GM12878 (cell line): ENCODE data around the gene GABBR1. TPM values are rescaled to one million over a fixed set of nuclear protein-coding genes. Genes with fewer than 3 reads are reported as not detected.

ENCODE experiments used
- ATAC-seq: fragments of 200-7000 bp; cut with Tn5 transposase; 3 replicates; pipeline ENCODE4 v1.9.1; 2020; ENCODE audit warnings: mild to moderate bottlenecking, moderate library complexity
- BruUV-seq: library from RNA; stranded (reverse); fragments of 400-500 nt; replicated peaks from 2 replicates; lab custom pipeline; 2021; lab: Mats Ljungman, UMichigan
- CTCF ChIA-PET: fragments of 300-600 bp; sonication (Branson Sonifier 250); formaldehyde crosslinking; extraction: SDS; loops from one replicate; lab custom pipeline; 2021; ENCODE audit warnings: inconsistent platforms; lab: Yijun Ruan, JAX
- POLR2A ChIA-PET: fragments of 350-600 bp; formaldehyde crosslinking; extraction: SDS; loops from one replicate; lab custom pipeline; 2021; ENCODE audit warnings: inconsistent platforms; lab: Charles Lee
- RAD21 ChIA-PET: fragments of 300-600 bp; sonication (Branson Sonifier 250); formaldehyde crosslinking; loops from one replicate; lab custom pipeline; 2023; ENCODE audit warnings: antibody characterized with exemption; ENCODE audit not compliant: unreplicated experiment; lab: Charles Lee
- SMC1A ChIA-PET: fragments of 300-600 bp; sonication (Branson Sonifier 250); formaldehyde crosslinking; loops from one replicate; lab custom pipeline; 2023; ENCODE audit not compliant: unreplicated experiment, uncharacterized antibody; lab: Charles Lee
- DNase-seq: peaks from one replicate; pipeline ENCODE4 v3.0.0-alpha.2; 2011; ENCODE audit warnings: low read depth, low spot score
- FAIRE-seq: peaks from 3 replicates; lab custom pipeline; 2011; peaks lifted over from hg19 to GRCh38; lab: Jason Lieb, UNC
- H2AFZ ChIP-seq: 2 replicates; pipeline ENCODE4 v1.6.0; 2011; ENCODE audit warnings: low read depth, low read length, control low read depth; ENCODE audit not compliant: control insufficient read depth
- H3K27ac ChIP-seq: 2 replicates; pipeline ENCODE4 v1.5.1; 2011; ENCODE audit warnings: control low read depth; ENCODE audit not compliant: control insufficient read depth, insufficient read depth
- H3K27me3 ChIP-seq, 2 experiments: replicated peaks in 1 of 2; 2 replicates each; pipeline versions ENCODE4 v1.6.0 to v1.6.1; 2011; ENCODE audit warnings: low read length in 1 of 2; ENCODE audit not compliant: control insufficient read depth in 2 of 2, insufficient read depth in 2 of 2
- H3K36me3 ChIP-seq, 2 experiments: 2 replicates each; pipeline ENCODE4 v1.5.1; 2011; ENCODE audit warnings: low read length in 1 of 2; ENCODE audit not compliant: control insufficient read depth in 2 of 2, insufficient read depth in 2 of 2
- H3K4me1 ChIP-seq: 2 replicates; pipeline ENCODE4 v1.6.1; 2011; ENCODE audit warnings: mild to moderate bottlenecking, low read length, moderate library complexity, mixed read lengths; ENCODE audit not compliant: control insufficient read depth, insufficient read depth
- H3K4me2 ChIP-seq: 2 replicates; pipeline ENCODE4 v1.6.0; 2011; ENCODE audit warnings: control low read depth; ENCODE audit not compliant: control insufficient read depth, insufficient read depth
- H3K4me3 ChIP-seq: fragments of 200-600 bp; sonication (generic); 2 replicates; pipeline ENCODE4 v1.5.1; 2016
- H3K79me2 ChIP-seq: 2 replicates; pipeline ENCODE4 v1.6.0; 2011; ENCODE audit warnings: low read length; ENCODE audit not compliant: control insufficient read depth, insufficient read depth
- H3K9ac ChIP-seq: 2 replicates; pipeline ENCODE4 v1.8.0; 2011; ENCODE audit warnings: low read length, control low read depth, mixed read lengths; ENCODE audit not compliant: control insufficient read depth, insufficient read depth
- H3K9me3 ChIP-seq: replicated peaks from 3 replicates; pipeline ENCODE4 v1.5.1; 2011; ENCODE audit warnings: mild to moderate bottlenecking, low read length; ENCODE audit not compliant: control insufficient read depth, insufficient read depth
- H4K20me1 ChIP-seq: 2 replicates; pipeline ENCODE4 v1.6.0; 2011; ENCODE audit not compliant: control insufficient read depth, insufficient read depth
- ATF7 ChIP-seq: fragments of 450-650 bp; IDR thresholded peaks from 2 replicates; pipeline ENCODE4 v1.6.1; 2016; ENCODE audit warnings: low read depth, mild to moderate bottlenecking
- BACH1 ChIP-seq: fragments of 450-650 bp; IDR thresholded peaks from 2 replicates; pipeline ENCODE4 v1.6.1; 2017; ENCODE audit warnings: mild to moderate bottlenecking, borderline replicate concordance
- CREB1 ChIP-seq: IDR thresholded peaks from 2 replicates; pipeline ENCODE4 v1.6.1; 2012; ENCODE audit warnings: low read depth, mild to moderate bottlenecking, inconsistent platforms
- ELK1 ChIP-seq: IDR thresholded peaks from 2 replicates; pipeline ENCODE4 v1.6.1; 2012; ENCODE audit warnings: low read depth, low read length, improper control_type of control experiment
- FOXK2 ChIP-seq: fragments of 450-650 bp; IDR thresholded peaks from 2 replicates; pipeline ENCODE4 v1.6.1; 2017; ENCODE audit warnings: mild to moderate bottlenecking, moderate library complexity
- JUNB ChIP-seq: IDR thresholded peaks from 2 replicates; pipeline ENCODE4 v1.6.1; 2016; ENCODE audit warnings: antibody characterized with exemption, mild to moderate bottlenecking
- KAT2A ChIP-seq: conservative IDR thresholded peaks from 2 replicates; pipeline ENCODE4 v1.6.1; 2011; ENCODE audit warnings: low read depth, low read length; ENCODE audit not compliant: control insufficient read depth
- NRF1 ChIP-seq: conservative IDR thresholded peaks from 2 replicates; pipeline ENCODE4 v1.6.1; 2011; ENCODE audit warnings: mild to moderate bottlenecking, low read depth, low read length, improper control_type of control experiment
- POLR2A ChIP-seq: IDR thresholded peaks from 2 replicates; pipeline ENCODE4 v1.6.1; 2011; ENCODE audit warnings: low read depth, mild to moderate bottlenecking, low read length
- RELA ChIP-seq: fragments of 450-650 bp; IDR thresholded peaks from 2 replicates; pipeline ENCODE4 v1.8.0; 2014; ENCODE audit warnings: borderline replicate concordance; ENCODE audit not compliant: partially characterized antibody
- RUNX3 ChIP-seq: IDR thresholded peaks from 2 replicates; pipeline ENCODE4 v1.6.1; 2012; ENCODE audit warnings: low read length, inconsistent platforms
- SIX5 ChIP-seq: IDR thresholded peaks from 2 replicates; pipeline ENCODE4 v1.6.1; 2011; ENCODE audit warnings: mild to moderate bottlenecking, low read depth, low read length, moderate library complexity; ENCODE audit not compliant: severe bottlenecking
- SPI1 ChIP-seq: IDR thresholded peaks from 2 replicates; pipeline ENCODE4 v1.6.1; 2011; ENCODE audit warnings: low read depth, mild to moderate bottlenecking, low read length, moderate library complexity, borderline replicate concordance; ENCODE audit not compliant: insufficient read depth
- WGBS: methylation state at CpG from one replicate; pipeline ENCODE4 v1.1.6; 2016; ENCODE audit warnings: low lambda C conversion rate; ENCODE audit not compliant: insufficient replicate concordance, insufficient coverage; ENCODE audit errors: missing lambda C conversion rate; 5-methylcytosine and 5-hydroxymethylcytosine counted together
- in situ Hi-C: fragments of 300-500 bp; cut with MboI; formaldehyde crosslinking; loops from 9 replicates; pipeline ENCODE4 v1.14.3; 2018; ENCODE audit warnings: mixed read lengths
- intact Hi-C: fragments of 100-400 bp; cut with micrococcal nuclease; formaldehyde crosslinking; loops from one replicate; pipeline ENCODE4 v1.14.2; 2022; ENCODE audit not compliant: unreplicated experiment
- polyA plus RNA-seq, 11 experiments: library from polyadenylated mRNA; depleted of rRNA in 4 of 11; unstranded in 6 of 11; stranded (reverse) in 5 of 11; fragments of >200 nt; fragmentation: Nextera tagmentation in 4 of 11; fragmentation: Illumina TruSeq in 1 of 11; extraction: Ambion mirVana in 4 of 11; extraction: Trizol in 1 of 11; gene quantifications; 1 replicate in 1 of 11; 2 replicates in 10 of 11; pipeline versions ENCODE4 v1.2.1 to v1.2.3, GENCODE V29; 2011 to 2016; ENCODE audit warnings: inconsistent platforms in 2 of 11, missing spikeins in 2 of 11, low read depth in 1 of 11
- total RNA-seq, 4 experiments: library from RNA; depleted of rRNA in 3 of 4; stranded (reverse); fragments of >200 nt in 3 of 4; fragmentation: Illumina TruSeq in 1 of 4; extraction: Trizol in 1 of 4; gene quantifications; 2 replicates each; pipeline versions ENCODE4 v1.2.1 to v1.2.3, GENCODE V29; 2013 to 2021
- TF ChIP-seq, protein P1 (sequence below): IDR thresholded peaks from 2 replicates; pipeline ENCODE4 v1.6.1; 2012; ENCODE audit warnings: low read length, inconsistent platforms
- TF ChIP-seq, protein P2 (sequence below): fragments of 150-350 bp; IDR thresholded peaks from 2 replicates; pipeline ENCODE4 v1.6.1; 2016; ENCODE audit warnings: low read depth, low read length
- TF ChIP-seq, protein P3 (sequence below): fragments of 450-650 bp; IDR thresholded peaks from 2 replicates; pipeline ENCODE4 v1.6.1; 2017; ENCODE audit warnings: antibody characterized with exemption, mild to moderate bottlenecking, moderate library complexity

GABBR1 gene
- total and polyA plus RNA-seq, 10 of the 15 experiments (the other 5 are each of a cell fraction or from before 2014, with no cell fraction given): 0.11 to 5.2 (median 1.0) TPM

DNA sequence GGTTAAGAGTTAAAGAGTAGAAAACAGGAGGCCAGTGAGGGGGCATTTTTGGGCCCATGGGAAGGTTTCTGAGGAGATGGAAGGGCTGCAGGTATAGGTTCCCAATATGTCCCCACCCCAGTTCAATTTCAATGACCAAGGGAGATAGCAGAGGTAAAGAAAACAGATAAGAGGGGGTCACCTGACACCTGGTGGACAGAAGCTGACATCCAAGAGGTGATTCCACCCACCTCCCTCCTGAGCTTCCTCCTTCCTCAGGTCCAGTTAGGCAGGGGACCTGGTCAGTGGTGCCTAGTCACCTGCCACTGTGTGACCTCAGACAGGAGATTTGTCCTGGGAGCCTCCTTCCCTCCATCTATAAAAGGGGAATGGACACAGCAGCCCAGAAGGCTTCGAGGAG is 115.7 kb downstream of the GABBR1 start (continued):
- TF ChIP-seq, protein P1, sequence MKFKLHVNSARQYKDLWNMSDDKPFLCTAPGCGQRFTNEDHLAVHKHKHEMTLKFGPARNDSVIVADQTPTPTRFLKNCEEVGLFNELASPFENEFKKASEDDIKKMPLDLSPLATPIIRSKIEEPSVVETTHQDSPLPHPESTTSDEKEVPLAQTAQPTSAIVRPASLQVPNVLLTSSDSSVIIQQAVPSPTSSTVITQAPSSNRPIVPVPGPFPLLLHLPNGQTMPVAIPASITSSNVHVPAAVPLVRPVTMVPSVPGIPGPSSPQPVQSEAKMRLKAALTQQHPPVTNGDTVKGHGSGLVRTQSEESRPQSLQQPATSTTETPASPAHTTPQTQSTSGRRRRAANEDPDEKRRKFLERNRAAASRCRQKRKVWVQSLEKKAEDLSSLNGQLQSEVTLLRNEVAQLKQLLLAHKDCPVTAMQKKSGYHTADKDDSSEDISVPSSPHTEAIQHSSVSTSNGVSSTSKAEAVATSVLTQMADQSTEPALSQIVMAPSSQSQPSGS: no peak

- Histone ChIP-seq H3K27me3 (peaks cover 0 to 4% of the 10 kb centered on the region in 2 experiments; a peak in 1 of 4 replicates), H3K27ac (no peak overlapping the region), H3K4me3 (no peak overlapping the region), H3K4me2 (no peak overlapping the region), H3K36me3 (no peaks in the 10 kb centered on the region), H3K9me3 (no peaks in the 10 kb centered on the region), H3K4me1 (no peaks in the 10 kb centered on the region), H3K9ac (no peak overlapping the region), H3K79me2 (no peaks in the 10 kb centered on the region), H2AFZ (no peak overlapping the region), H4K20me1 (no peaks in the 10 kb centered on the region)
- intact Hi-C loops (no loop called here), in situ Hi-C loops (no loop called here)
- POLR2A ChIA-PET: no interaction called here
- CTCF ChIA-PET: no interaction called here
- BruUV-seq: no TSS peak
- SMC1A ChIA-PET: interaction anchor here (0.7 kb wide), 1 partner anchor 141 kb away, joined by 3 read pairs; no protein-coding TSS in a partner anchor
- RAD21 ChIA-PET: no interaction called here
- DNase-seq: no peak
- peak; percentile 71 for ATAC-seq
- 24% methylated on average over 6 of the region's 6 CpGs for WGBS
- FAIRE-seq: peak; percentile 7
- TF ChIP-seq ATF7 (0 out of 2 replicates have a peak, but pooled peaks have one; percentile 17), KAT2A (no peak), SPI1 (no peak), BACH1 (no peak), ELK1 (no peak), POLR2A (no peak), JUNB (no peak), NRF1 (no peak), RUNX3 (peak; percentile 41; the same call in 1 of the 2 replicates), RELA (no peak), SIX5 (no peak), CREB1 (no peak), FOXK2 (no peak)
- TF ChIP-seq, protein P2, sequence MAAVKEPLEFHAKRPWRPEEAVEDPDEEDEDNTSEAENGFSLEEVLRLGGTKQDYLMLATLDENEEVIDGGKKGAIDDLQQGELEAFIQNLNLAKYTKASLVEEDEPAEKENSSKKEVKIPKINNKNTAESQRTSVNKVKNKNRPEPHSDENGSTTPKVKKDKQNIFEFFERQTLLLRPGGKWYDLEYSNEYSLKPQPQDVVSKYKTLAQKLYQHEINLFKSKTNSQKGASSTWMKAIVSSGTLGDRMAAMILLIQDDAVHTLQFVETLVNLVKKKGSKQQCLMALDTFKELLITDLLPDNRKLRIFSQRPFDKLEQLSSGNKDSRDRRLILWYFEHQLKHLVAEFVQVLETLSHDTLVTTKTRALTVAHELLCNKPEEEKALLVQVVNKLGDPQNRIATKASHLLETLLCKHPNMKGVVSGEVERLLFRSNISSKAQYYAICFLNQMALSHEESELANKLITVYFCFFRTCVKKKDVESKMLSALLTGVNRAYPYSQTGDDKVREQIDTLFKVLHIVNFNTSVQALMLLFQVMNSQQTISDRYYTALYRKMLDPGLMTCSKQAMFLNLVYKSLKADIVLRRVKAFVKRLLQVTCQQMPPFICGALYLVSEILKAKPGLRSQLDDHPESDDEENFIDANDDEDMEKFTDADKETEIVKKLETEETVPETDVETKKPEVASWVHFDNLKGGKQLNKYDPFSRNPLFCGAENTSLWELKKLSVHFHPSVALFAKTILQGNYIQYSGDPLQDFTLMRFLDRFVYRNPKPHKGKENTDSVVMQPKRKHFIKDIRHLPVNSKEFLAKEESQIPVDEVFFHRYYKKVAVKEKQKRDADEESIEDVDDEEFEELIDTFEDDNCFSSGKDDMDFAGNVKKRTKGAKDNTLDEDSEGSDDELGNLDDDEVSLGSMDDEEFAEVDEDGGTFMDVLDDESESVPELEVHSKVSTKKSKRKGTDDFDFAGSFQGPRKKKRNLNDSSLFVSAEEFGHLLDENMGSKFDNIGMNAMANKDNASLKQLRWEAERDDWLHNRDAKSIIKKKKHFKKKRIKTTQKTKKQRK: no peak
- TF ChIP-seq, protein P3, sequence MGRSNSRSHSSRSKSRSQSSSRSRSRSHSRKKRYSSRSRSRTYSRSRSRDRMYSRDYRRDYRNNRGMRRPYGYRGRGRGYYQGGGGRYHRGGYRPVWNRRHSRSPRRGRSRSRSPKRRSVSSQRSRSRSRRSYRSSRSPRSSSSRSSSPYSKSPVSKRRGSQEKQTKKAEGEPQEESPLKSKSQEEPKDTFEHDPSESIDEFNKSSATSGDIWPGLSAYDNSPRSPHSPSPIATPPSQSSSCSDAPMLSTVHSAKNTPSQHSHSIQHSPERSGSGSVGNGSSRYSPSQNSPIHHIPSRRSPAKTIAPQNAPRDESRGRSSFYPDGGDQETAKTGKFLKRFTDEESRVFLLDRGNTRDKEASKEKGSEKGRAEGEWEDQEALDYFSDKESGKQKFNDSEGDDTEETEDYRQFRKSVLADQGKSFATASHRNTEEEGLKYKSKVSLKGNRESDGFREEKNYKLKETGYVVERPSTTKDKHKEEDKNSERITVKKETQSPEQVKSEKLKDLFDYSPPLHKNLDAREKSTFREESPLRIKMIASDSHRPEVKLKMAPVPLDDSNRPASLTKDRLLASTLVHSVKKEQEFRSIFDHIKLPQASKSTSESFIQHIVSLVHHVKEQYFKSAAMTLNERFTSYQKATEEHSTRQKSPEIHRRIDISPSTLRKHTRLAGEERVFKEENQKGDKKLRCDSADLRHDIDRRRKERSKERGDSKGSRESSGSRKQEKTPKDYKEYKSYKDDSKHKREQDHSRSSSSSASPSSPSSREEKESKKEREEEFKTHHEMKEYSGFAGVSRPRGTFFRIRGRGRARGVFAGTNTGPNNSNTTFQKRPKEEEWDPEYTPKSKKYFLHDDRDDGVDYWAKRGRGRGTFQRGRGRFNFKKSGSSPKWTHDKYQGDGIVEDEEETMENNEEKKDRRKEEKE: no peak
Observed at GRCh38 chr6:29516108-29516507, 116.9 kb downstream of the GABBR1 start.
